GM18519 (cell line): ENCODE data around the gene AGXT.

ENCODE experiments used
- ATAC-seq: cut with Tn5 transposase; IDR thresholded peaks from one replicate; pipeline ENCODE4 v1.9.1; 2021; ENCODE audit warnings: mild to moderate bottlenecking, moderate library complexity; ENCODE audit not compliant: unreplicated experiment, low FRiP score

Gene AGXT

DNA sequence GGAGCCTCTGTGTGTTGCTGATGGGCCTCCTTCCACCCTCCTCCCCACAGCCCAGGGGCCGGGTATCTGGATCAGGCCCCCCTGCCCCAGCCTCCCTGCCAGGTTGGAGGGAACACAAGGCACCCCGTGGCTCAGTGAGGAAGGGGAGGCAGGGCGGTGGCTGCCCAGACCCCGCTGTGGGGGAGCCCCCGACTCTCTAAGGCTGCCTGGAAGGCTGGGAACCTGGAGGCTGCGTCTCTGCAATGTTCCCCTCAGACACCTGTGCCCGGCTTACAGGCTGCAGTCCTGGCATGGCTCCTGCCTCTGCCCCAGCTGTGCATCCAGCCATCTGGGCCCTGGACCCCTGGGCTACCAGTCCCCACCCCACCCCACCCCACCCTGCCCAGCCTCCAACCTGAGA lies 27.8 kb downstream of the AGXT start:
- ATAC-seq, result no peak

DNA sequence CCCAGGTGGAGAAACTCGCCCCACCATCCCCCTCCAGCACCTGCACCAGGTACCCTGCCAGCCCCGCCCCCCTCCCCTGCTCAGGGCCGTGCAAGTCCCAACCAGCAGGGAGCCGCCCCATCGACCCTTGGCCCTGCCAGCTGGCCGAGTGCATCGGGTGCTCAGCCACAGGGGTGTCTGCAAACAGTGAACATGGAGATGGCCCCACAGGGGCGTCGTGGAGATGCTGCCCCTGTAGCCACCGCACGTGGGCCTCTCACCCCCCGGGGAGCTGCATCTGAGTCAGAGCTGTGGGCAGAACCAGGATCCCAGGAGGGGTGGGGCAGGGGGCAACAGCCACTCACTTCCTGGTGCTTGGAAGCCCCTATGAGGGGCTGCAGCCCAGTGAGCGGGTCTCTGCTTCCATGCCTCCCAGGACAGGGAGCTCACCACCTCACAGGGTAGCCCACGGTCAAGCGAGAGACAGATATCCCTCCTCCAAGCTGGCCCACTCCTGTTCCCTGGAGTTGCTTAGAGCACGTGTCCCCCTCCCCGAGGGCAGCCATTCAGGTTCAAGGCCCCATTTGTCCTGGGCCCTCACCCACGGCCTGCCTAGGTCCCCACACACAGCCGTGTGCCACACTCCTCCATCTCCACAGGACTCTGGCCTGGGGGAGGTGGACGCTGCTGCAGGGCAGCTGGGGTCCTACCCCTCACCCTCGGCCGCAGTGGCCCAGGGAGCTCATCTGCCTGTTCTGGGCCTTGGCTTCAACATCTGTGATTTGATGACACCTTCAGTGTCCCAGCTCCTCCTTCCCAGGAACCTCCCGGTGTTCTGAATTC lies 28.5 kb downstream of the AGXT start:
- ATAC-seq, result no peak

DNA sequence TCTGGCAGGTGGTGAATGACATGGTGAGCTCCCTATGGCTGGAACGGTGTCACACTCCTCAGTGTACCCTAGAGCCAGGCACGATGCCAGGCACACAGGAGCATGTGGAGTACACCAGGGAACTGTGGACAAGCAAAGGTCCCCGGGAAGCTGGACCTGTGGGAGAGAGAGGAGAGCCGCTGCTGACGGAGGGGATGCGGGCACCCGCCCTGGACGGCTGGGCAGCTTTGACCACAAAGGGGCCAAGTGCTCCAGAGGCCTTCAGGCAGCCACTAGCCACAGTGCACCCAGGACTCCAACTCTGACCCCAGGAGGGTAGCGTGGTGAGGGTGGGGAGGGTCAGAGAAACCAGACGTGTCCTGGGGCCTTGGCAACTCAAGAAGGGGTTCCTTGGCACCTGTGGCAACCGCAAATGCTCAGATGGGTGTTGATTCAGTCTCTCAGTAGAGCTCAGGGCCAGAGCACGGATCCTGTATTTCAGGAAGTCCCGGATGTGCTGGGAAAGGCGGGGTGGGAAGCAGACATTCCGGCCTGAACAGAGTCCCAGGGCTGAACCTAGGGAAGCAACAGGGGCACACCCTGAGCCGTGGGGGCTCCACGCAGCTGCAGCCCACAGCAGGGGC lies 29.6 kb downstream of the AGXT start:
- no peak for ATAC-seq

DNA sequence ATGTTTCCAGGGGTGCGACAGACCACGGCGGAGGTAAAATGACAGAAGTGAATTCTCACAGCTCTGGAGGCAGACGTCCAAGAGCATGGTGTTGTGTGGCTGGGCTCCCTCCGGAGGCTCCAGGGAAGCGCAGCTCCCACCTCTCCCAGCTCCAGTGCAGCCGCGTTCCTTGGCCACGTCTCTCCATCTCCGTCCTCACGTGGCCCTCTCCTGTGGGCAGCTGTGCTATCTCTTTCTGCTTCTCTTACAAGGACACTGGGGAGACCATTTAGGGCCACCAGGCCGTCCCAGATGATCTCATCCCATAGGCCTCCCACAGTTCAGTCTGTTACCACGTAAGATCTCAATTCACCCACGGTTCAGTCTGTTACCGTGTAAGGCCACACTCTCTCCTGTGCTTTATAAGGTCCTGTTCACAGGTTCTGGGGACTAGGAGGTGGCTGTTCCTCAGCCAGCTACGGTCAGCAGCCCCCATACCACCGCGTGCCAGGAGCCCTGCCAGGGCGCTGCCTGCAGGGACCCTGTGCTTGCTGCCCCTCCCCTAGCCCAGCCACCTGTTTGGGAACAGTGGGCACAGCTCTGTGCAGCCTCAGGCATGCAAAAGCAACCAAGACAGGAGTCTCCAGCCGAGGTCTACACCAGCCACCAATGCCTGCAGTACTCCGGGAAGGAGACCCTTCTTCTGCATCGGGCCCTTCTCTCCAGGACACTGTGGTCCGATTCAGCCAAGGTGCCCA lies 30.3 kb downstream of the AGXT start:
- no peak for ATAC-seq

DNA sequence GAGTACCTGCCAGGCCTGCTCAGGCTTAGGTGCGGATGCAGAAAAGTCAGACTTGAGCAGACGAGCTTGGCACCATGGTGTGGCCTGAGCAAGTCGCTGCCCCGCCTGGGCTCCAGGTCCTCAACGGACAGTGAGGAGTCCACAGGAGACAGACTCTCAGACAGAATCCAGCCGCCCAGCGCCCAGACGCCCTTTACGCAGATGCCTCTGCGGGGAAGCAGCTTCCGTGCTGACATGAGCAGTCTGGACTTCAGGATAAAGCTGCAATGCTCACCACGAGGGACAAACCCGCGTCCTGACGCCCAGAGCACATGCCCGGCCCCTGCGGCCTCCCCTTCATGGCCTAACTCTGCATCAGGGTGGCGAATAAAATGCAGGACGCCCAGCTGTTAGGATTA lies 30.8 kb downstream of the AGXT start:
- ATAC-seq, result no peak

DNA sequence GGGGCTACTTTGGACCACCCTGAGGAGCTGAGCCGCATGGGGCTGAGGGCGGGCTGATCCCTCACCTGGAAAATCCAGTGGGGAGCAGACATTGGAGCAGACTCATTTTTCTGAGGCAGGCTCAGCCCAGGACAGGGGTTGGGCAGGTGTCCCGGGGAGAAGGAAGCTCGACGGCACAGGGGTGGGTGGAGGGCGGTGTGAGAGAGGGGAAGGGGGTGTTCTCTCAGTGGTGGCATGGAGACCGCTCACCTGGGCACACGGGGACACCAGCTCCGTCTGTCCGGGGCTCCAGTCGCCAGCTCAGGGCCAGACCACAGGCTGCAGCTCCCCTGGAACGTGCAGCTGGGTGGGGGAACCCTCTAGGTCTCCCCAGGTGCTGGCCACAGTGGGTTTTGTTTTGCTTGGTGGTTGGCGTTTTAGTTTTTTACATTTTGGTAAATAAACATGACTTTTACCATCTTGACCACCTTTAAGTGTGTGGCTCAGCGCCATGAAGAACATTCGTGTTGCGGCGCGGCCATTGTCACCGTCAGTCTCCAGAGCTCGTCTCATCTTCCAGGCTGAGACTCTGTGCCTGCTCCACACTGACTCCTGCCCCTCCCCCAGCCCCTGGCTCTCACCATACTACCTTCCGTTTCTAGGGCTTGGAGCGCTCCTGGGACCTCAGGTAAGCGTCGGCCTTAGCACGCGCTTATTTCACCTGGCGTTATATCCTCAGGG lies 31.7 kb downstream of the AGXT start:
- no peak for ATAC-seq

DNA sequence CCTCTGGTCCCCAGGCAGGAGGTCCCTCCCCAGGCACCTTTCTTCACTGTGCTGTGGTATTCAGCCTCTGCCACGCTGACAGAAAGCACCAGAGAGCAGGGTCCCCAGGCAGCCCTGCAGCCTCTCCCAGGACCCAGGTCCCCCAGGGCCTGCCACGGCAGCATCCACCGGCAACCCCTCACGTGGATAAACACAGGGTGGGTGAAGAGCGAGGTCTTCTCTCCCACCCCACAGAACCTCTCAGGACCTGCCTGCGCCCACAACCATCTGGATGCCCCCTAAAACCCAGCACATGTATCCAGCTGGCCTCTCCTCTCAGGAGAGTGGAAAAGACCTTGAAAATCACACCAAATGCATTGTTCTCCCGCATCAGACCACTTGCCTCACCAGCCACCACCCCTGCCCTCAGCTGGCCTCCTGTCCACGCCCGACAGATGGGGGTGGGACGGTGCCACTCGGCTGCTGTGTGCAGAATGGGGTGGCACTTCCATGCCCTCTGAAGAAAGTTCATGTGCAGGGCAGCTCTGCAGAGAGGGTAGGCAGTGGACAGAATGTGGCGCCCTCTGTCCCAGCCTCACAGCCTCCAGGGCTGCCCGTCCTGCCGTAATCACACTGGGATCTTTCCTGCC lies 33.5 kb downstream of the AGXT start:
- ATAC-seq, result no peak

DNA sequence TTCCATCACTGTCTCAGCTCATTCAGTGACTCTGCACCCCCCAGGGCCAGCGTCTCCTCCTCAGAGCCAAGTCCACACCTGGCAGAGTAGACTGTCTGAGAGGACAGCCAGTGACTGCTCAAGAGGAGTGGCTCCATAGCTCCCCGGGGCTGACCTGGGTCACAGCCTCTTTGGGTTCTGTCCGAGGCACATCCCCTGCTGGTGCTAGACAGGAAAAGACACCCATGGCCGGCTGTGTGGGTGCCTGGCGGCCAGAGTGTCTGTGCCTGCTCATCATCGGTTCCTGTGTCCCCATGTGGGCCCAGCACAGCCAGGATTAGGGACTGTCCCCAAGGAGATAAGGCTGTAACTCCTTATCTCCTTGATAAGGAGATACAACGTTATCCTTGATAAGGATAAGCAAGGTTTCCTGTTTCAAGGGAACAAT lies 34.0 kb downstream of the AGXT start:
- ATAC-seq, result no peak

DNA sequence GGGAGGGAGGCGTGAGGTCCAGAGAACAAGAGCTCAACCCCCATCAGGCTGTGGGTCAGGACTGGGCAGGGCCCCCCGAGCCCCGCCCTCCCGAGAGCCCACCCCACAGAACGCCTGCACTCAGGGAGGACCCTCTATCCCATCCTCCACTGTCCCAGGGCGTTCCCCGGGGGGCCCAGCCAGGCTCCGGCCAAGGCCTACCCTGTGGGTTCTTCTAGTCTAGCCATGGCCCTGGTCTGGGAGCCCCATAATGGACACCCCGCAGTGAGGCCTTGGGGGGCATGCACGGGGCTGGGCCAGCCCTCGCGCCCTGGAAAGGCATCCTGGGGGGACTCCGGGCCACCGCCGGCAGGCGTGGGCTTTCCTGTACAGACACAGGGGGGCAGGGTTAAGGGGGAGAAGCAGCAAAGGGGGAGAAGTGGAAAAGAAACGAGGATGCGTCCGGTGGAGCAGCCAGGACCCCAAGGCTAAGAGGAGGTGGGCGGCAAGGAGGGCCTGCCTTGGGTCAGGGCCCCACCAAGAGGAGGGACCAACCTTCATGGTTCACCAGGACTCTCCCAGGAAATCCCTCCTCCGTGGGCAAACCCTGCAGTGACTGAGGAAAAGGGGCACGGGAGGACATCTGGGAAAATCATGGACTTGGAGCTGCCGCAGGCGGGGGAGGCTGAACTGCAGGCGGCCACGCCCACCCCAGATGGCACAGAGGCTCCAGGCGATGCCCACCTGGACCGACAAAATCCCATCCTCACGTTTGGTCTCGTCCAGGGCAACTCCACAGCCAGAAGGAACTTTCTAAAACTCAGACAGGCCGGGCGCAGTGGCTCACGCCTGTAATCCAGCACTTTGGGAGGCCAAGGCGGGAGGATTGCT lies 34.8 kb downstream of the AGXT start:
- no peak for ATAC-seq

DNA sequence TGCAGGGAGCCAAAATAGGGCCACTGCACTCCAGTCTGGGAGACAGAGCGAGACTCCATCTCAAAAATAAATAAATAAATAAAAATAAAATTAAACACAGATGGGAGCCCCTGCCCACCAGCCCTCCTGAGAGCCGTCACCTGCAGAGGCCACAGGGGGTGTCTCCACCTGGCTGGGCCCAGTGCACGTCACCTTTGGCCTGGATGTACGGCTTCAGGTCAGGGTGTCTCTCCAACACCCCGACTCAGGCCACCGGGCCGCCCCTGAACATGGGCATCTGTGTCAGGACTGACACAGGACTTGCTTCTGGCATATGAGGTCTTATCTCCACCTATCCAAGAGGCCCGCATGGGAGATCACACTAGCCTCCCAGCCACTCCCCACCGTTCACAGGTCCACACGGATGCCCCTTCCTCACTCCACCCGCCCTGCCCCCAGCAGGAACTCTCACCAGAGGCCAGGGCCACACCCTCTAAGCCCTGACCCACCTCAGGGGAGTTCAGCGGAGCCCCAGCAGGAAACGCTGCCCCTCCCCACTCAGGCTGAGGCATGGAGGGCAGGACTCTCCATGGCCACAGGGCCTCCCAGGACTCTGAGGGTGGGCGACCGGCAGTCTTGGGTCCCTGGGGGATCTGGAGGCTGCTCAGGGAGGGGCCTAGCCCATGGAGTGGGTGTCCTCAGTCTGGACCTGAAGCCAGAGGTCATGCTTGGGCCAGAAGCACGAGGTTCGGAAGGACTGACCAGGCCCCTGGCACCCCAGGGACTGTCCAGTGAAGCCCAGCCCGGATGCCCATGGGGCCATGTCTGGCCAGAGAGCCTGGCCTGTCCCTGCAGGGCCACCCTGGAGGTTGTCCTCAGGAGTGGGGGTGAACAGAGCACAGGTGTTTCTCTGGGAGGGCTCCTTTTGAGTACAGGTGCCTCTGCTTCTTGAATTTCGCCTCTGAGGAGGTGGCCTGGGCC lies 35.9 kb downstream of the AGXT start:
- no peak for ATAC-seq

DNA sequence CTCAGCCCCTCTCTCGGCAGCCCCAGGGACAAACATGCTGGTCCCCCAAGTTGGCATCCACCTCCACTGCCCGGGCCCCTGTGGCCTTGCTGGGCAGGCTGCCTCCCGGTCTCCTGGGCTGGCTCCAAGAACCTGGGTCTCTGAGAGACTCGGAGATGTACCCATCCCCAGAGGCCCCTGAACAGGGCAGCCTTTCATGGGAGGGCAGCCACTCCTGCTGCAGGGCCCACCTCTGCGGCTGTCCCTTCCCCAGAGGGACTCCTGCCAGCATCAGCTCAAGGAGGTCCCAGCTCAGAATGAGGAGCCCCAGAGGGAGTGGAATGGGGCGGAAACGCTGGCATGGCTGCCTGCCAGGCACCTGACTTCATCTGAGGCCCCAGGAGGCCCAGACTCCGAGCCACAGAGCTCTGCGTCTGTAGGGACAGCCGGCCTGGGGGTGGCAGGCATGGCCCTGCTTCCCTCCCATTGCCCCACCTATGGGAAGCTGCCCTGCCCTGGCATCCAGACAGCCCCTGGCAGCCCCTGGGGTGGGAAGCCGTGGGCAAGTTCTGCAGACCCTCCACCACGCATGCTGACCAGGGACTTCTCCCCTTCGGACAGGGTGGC lies 36.7 kb downstream of the AGXT start:
- no peak for ATAC-seq

DNA sequence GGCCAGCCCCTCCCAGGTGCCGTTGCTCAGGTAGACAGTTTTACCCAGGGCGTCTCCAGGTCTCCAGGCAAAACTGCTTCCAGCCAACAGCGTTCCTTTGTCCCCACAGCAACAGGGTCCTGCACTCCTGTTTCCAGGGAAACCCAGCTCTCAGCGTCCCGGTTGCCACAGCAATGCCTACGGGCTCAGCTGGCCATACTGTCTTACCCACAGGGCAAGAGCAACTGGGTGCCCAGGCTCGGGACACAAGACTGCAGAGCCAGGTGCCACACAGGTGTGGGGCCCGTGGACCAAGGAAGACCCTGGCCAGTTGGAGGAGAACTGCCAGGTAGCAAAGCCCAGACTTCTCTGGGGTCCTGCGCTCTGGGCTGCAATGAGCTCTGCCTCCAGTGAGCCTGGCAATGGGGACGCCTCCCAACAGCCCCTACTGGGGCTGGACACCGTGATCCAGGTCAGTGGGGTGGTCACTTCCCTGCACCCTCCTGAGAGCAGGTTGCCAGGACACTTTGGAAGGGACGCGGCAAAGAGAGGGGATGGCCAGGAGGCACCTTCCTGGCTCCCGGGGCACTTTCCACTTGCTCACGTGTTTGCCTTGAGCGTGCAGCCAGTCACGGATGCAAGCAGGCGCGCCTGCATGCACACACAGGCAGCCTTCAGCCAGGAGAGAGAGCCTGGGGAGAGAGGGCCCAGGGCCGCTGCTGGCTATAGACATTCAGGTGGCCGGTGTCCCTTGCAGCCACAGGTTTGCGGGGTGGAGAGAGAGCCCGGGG lies 37.7 kb downstream of the AGXT start, which contains the start of gene CROCC2:
Gene CROCC2 (plus strand): TSS at position 196 of the 770 bp plus-strand sequence. CDS start 178 bp downstream, at position 374.
- ATAC-seq, result no peak

DNA sequence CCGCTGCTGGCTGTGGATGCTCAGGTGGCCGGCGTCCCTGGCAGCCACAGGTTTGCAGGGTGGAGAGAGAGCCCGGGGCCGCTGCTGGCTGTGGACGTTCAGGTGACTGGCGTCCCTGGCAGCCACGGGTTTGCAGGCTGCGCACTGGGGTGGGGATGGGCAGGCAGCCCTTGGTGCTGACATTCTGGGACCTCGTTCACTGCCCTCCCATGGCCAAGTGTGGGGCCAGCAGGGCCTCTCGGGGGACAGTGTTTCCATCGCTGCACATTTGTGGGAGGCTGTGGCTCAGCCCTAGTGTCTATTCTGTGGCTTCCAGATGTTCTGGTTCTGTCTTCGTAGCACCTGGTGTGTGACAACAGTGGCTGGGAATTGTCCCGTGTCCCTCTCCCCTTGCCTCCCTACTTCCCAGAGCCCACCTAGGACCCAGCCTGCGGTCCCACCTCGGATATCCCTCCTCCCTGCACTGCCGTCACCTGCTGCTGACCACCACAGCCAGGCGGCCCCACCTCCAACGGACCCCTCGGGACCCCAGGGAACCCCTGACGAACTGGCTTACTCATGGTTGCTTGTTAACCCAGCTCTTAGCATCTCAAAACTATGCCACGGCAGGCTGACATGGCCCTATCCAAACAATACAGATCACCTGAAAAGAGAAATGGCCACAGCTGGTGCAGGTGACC lies 38.4 kb downstream of the AGXT start:
- ATAC-seq, result no peak

DNA sequence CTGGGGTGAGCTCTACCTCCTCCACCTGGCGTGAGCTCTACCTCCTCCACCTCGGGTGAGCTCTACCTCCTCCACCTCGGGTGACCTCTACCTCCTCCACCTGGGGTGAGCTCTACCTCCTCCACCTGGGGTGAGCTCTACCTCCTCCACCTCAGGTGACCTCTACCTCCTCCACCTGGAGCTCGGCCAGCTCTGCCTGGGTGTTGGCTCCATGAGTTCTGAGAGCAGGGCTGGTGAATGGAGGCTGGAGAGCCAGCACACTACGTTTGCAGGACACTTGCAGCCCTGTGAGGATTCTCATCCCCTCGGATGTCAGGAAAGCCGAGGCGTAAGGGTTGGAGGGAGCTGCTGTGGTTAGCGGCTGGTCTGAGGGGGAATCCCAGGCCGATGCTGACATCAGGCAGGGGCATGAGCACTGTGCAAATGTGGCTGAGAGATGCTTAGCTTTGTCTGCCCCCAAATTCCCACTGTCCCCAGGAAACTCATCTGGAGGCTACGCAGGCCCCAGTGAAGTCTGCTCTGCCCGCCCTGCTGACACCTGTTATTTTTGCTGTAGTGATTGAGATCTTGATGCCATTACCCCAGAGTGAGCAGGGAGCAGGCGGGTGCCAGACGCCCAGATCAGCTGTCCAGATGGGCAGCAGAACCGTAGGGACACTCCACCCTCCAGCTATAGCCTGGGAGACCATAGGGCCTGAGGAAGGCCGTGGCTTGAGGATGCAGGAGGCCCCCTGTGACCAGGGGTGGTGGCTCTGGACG lies 40.8 kb downstream of the AGXT start:
- ATAC-seq, result no peak

DNA sequence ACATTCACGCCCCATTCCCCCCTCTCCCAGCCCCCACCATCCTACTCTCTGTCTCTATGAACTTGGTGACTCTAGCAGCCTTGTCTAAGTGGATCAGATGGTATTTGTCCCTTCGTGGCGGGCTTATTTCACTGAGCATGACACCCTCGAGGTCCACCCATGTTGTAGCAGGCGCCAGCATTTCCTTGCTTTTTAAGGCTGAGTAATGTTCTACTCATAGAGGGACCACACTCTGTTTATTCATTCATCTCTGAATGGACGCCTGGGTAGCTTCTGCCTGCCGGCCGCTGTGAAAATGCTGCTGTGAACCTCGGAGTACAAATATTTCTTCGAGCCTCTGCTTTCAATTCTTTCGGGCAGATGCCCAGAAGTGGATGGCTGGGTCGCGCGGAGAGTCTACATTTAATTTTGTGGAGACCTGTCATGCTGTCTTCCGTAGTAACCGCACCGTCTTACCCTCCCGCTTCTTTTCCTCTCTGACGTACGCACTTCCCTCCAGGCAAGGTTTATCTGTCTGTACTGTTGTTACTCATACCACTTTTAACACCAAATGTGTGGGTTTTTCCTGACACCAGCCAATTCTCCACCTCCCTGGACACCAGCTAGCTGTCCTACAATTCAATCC lies 43.1 kb downstream of the AGXT start:
- ATAC-seq, result no peak
